Loucy (cell line): ENCODE data around the gene DHRS4L2.
"Not testable (repeated sequence)": the region's sequence is repeated elsewhere in the genome, so short reads cannot be mapped to it uniquely, and the experiment has no call there.

Experiments
- CTCF ChIP-seq: fragments of 200-600 bp; sonication (generic); conservative IDR thresholded peaks from 2 replicates; pipeline ENCODE4 v1.5.1; 2014; ENCODE audit warnings: mild to moderate bottlenecking, antibody characterized with exemption, low read length
- EZH2phosphoT487 ChIP-seq: fragments of 200-600 bp; IDR thresholded peaks from 2 replicates; pipeline ENCODE4 v1.6.1; 2018; ENCODE audit warnings: antibody characterized with exemption, mild to moderate bottlenecking, moderate library complexity, borderline replicate concordance

DNA sequence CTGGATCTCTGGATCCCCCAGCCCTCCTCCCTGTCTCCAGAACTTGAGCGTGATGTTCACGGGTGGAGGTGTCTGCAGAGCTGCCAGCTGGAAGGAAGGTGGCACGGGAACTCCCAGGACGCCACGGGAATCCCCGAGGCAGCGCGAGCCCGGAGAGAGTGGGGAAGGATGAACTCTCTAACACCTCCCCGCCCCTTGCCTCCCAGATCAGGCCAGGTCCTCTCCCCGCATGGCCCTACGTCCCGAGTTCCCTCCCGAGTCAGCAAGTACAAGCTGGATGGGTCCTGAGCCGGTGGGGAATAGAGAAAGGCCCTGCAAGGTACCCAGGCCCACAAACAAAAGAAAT, 17.7 kb downstream of the DHRS4L2 start:
- not testable (repeated sequence) for TF ChIP-seq CTCF, EZH2phosphoT487
